CD4-positive, CD25-positive, alpha-beta regulatory T cell (primary cell): ENCODE data around the gene DLG3. TPM values are rescaled to one million over a fixed set of nuclear protein-coding genes. Genes with fewer than 3 reads are reported as not detected.

Source experiments
- ATAC-seq, 2 donors: fragments of 150-1000 bp; cut with Tn5 transposase; one replicate each; pipeline ENCODE4 v1.10.0; 2021; ENCODE audit warnings: low read depth in 2 of 2, moderate number of reproducible peaks in 2 of 2, moderate library complexity in 1 of 2
- DNase-seq, 3 donors: peaks; one replicate each; pipeline versions ENCODE4 v3.0.0 to v3.0.0-alpha.2; 2012 to 2022; ENCODE audit warnings: mixed read lengths in 1 of 3
- H3K27ac ChIP-seq: one replicate; pipeline ENCODE4 v1.7.0; 2013; ENCODE audit warnings: mild to moderate bottlenecking, low read length; ENCODE audit not compliant: insufficient read depth, poor library complexity, severe bottlenecking
- H3K27me3 ChIP-seq: one replicate; pipeline ENCODE4 v1.7.0; 2013; ENCODE audit warnings: low read length; ENCODE audit not compliant: control insufficient read depth, insufficient read depth
- H3K36me3 ChIP-seq: one replicate; pipeline ENCODE4 v1.7.0; 2013; ENCODE audit warnings: mild to moderate bottlenecking, low read length, moderate library complexity; ENCODE audit not compliant: control insufficient read depth, insufficient read depth
- H3K4me1 ChIP-seq: 2 replicates; pipeline ENCODE4 v1.7.0; 2013; ENCODE audit warnings: mild to moderate bottlenecking, low read length; ENCODE audit not compliant: insufficient read depth, control insufficient read depth, poor library complexity, severe bottlenecking
- H3K4me3 ChIP-seq: one replicate; pipeline ENCODE4 v1.7.0; 2013; ENCODE audit warnings: low read depth, mild to moderate bottlenecking, low read length, moderate library complexity
- H3K9me3 ChIP-seq, 2 experiments: 1 replicate in 1 of 2; 2 replicates in 1 of 2; pipeline ENCODE4 v1.7.0; 2013; ENCODE audit warnings: low read length in 2 of 2, mild to moderate bottlenecking in 1 of 2, moderate library complexity in 1 of 2; ENCODE audit not compliant: control insufficient read depth in 2 of 2
- H3K27ac Mint-ChIP-seq, 3 donors: one replicate each; pipeline ENCODE4 v1.8.0; 2020 to 2022; ENCODE audit warnings: mild to moderate bottlenecking in 3 of 3, mixed read lengths in 3 of 3, moderate library complexity in 2 of 3
- H3K27me3 Mint-ChIP-seq: one replicate; pipeline ENCODE4 v1.8.0; 2022; ENCODE audit warnings: mild to moderate bottlenecking, mixed read lengths
- H3K36me3 Mint-ChIP-seq: one replicate; pipeline ENCODE4 v1.8.0; 2020; ENCODE audit warnings: mixed read lengths
- H3K4me1 Mint-ChIP-seq, 4 donors: one replicate each; pipeline ENCODE4 v1.8.0; 2020 to 2022; ENCODE audit warnings: mixed read lengths in 4 of 4, mild to moderate bottlenecking in 1 of 4
- H3K4me3 Mint-ChIP-seq, 4 donors: one replicate each; pipeline ENCODE4 v1.8.0; 2020 to 2022; ENCODE audit warnings: mild to moderate bottlenecking in 4 of 4, mixed read lengths in 4 of 4, moderate library complexity in 3 of 4
- H3K9me3 Mint-ChIP-seq, 7 donors: one replicate each; pipeline ENCODE4 v1.8.0; 2020 to 2022; ENCODE audit warnings: mixed read lengths in 7 of 7, mild to moderate bottlenecking in 3 of 7, moderate library complexity in 2 of 7
- polyA plus RNA-seq, 4 donors: library from polyadenylated mRNA; unstranded; fragments of 300-500 nt; fragmentation: Illumina TruSeq; gene quantifications; one replicate each; pipeline ENCODE4 v1.2.3, GENCODE V29; 2021
- total RNA-seq: library from RNA; stranded (reverse); gene quantifications from one replicate; pipeline ENCODE4 v1.2.3, GENCODE V29; 2022

DLG3 gene
- total and polyA plus RNA-seq, 5 donors from 2014 or later: 7.3 to 20.7 (median 9.5) TPM

DNA sequence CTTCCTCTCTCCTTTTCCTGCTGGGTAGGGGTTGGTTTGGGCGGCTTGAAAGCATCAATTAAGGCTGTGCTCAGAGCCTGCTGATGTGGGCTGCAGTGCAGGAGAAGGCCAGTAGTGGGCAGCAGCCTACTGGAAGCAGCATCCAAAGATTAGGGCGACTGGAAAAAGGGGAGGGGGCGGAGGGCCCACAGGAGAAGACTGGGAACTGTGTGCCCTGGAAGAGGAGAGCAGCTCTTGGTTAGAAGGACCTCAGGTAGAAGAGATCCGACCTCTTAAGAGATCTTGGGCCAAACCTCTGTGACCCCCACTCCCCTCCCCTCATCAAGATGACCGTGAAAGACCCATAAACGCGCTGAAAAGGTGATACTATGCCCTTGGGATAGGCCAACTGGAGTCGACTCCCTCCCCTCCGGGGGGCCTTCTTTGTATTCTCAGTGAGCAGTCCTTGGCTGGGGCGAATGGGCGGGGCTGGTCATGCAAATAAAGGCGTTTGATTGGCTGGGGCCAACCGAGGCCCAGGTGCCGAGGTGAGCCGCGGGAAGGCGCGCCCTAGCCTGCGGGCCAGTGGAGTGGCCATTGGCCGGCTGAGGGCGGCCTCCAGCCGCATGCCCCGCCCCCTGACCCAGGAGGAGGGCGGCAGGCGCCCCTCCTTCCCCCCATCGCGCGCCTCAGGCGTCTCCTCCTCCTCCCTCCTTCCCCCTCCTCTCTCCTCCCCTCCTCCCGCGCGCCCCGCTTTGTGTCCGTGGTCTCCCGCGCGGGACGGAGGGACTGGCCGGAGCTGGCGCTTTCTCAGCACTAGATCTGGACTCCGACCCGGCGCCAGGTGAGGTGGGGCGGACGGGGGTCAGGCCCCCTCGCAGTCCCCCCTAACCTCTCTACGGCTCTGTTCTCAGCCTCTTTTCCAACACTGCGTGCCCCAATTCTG lies 10.1 kb downstream of the DLG3 start:
- H3K9me3 Mint-ChIP-seq: no peaks in the 10 kb centered on the region
- peak; percentile 60 to 68 for ATAC-seq
- H3K36me3 Mint-ChIP-seq: peaks cover 4% of the 10 kb centered on the region
- Histone ChIP-seq H3K27me3 (no peaks in the 10 kb centered on the region), H3K9me3 (no peaks in the 10 kb centered on the region), H3K27ac (peak overlapping the region; percentile 74), H3K4me3 (peak overlapping the region; percentile 86), H3K4me1 (peaks cover 21% of the 10 kb centered on the region), H3K36me3 (peaks cover 4% of the 10 kb centered on the region)
- peak; percentile 68 to 78 (median 75) for DNase-seq
- peak overlapping the region; percentile 50 to 86 (median 82) for H3K27ac Mint-ChIP-seq
- H3K27me3 Mint-ChIP-seq: no peaks in the 10 kb centered on the region
- H3K4me1 Mint-ChIP-seq: peaks cover 0 to 43% (median 15%) of the 10 kb centered on the region in 4 donors
- peak overlapping the region; percentile 86 to 96 (median 90) for H3K4me3 Mint-ChIP-seq

- Mint-ChIP-seq H3K4me3 (peak overlapping the region; percentile 86 to 96 (median 90)), H3K27ac (peak overlapping the region; percentile 50 to 80 (median 80)), H3K36me3 (peaks cover 4% of the 10 kb centered on the region), H3K27me3 (no peaks in the 10 kb centered on the region), H3K9me3 (no peaks in the 10 kb centered on the region), H3K4me1 (peaks cover 0 to 45% (median 19%) of the 10 kb centered on the region in 4 donors)
- ATAC-seq (no peak), DNase-seq (peak in 1 of 3 donors; percentile 18)
- peak overlapping the region; percentile 86 for H3K4me3 ChIP-seq
- no peaks in the 10 kb centered on the region for H3K9me3 ChIP-seq
- no peaks in the 10 kb centered on the region for H3K27me3 ChIP-seq
- H3K4me1 ChIP-seq: peaks cover 21% of the 10 kb centered on the region
- H3K27ac ChIP-seq: peak overlapping the region; percentile 74
- peaks cover 4% of the 10 kb centered on the region for H3K36me3 ChIP-seq
Measured at GRCh38 chrX:70455366-70456202, 10.9 kb downstream of the DLG3 start.

GRCh38 chrX:70456256-70456655 lies 11.6 kb downstream of the DLG3 start:
- Mint-ChIP-seq H3K9me3 (no peaks in the 10 kb centered on the region), H3K36me3 (peaks cover 4% of the 10 kb centered on the region), H3K27ac (peak overlapping the region; percentile 50 to 80 (median 80)), H3K4me1 (peaks cover 0 to 45% (median 19%) of the 10 kb centered on the region in 4 donors), H3K27me3 (no peaks in the 10 kb centered on the region), H3K4me3 (peak overlapping the region; percentile 86 to 96 (median 90))
- H3K9me3 ChIP-seq: no peaks in the 10 kb centered on the region
- peaks cover 21% of the 10 kb centered on the region for H3K4me1 ChIP-seq
- peak in 1 of 3 donors; percentile 46 for DNase-seq
- peaks cover 9% of the 10 kb centered on the region for H3K36me3 ChIP-seq
- no peaks in the 10 kb centered on the region for H3K27me3 ChIP-seq
- ATAC-seq: no peak
- peak overlapping the region; percentile 51 for H3K27ac ChIP-seq
- peak overlapping the region; percentile 86 for H3K4me3 ChIP-seq

GRCh38 chrX:70461026-70461425 lies 16.4 kb downstream of the DLG3 start:
- H3K27me3 Mint-ChIP-seq: no peaks in the 10 kb centered on the region
- no peaks in the 10 kb centered on the region for H3K9me3 Mint-ChIP-seq
- Histone ChIP-seq H3K4me1 (peaks cover 5% of the 10 kb centered on the region), H3K4me3 (no peak overlapping the region), H3K27ac (no peak overlapping the region), H3K9me3 (no peaks in the 10 kb centered on the region), H3K27me3 (no peaks in the 10 kb centered on the region), H3K36me3 (peaks cover 9% of the 10 kb centered on the region)
- H3K36me3 Mint-ChIP-seq: peaks cover 4% of the 10 kb centered on the region
- DNase-seq (no peak), ATAC-seq (no peak)
- peaks cover 0 to 16% (median 11%) of the 10 kb centered on the region in 4 donors for H3K4me1 Mint-ChIP-seq
- H3K27ac Mint-ChIP-seq: no peak overlapping the region
- H3K4me3 Mint-ChIP-seq: no peak overlapping the region

DNA sequence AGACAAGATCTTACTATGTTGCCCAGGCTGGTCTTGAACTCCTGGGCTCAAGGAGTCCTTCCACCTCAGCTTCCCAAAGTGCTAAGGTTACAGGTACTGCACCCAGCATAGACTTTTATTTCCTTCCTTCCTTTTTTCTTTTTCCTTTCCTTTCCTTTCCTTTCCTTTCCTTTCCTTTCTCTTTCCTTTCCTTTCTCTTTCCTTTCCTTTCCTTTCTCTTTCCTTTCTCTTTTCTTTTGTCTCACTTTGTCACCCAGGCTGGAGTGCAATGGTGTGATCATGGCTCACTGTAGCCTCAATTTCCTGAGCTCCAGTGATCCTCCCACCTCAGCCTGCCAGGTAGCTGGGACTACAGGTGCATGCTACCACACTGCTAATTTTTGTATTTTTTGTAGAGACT lies 19.4 kb downstream of the DLG3 start:
- Histone ChIP-seq H3K9me3 (no peaks in the 10 kb centered on the region), H3K27me3 (no peaks in the 10 kb centered on the region), H3K27ac (no peak overlapping the region), H3K4me3 (no peak overlapping the region), H3K4me1 (no peaks in the 10 kb centered on the region), H3K36me3 (peaks cover 9% of the 10 kb centered on the region)
- Mint-ChIP-seq H3K36me3 (peaks cover 4% of the 10 kb centered on the region), H3K27me3 (no peaks in the 10 kb centered on the region), H3K27ac (no peak overlapping the region), H3K4me3 (no peak overlapping the region), H3K9me3 (peaks cover 0 to 1% (median 0%) of the 10 kb centered on the region in 7 donors), H3K4me1 (peaks cover 0 to 5% (median 4%) of the 10 kb centered on the region in 4 donors)
- no peak for DNase-seq
- ATAC-seq: no peak

DNA sequence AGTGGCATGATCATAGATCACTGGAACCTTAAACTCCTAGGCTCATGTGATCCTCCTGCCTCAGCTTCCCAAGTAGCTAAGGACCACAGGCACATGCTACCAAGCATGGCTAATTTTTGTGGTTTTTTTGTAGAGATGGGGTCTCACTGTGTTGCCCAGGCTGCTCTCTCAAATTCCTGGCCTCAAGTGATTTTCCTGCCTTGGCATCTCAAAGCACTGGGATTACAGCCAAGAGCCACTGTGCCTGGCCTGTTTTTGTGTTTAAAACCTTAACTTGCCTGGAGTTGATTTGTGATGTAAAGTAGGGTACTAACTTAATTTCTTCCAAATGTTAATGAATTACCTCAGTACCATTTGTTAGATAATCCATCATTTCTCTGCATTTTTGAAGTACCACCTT lies 22.3 kb downstream of the DLG3 start:
- Histone ChIP-seq H3K36me3 (no peaks in the 10 kb centered on the region), H3K9me3 (no peaks in the 10 kb centered on the region), H3K4me3 (no peak overlapping the region), H3K4me1 (peaks cover 8% of the 10 kb centered on the region), H3K27ac (no peak overlapping the region), H3K27me3 (no peaks in the 10 kb centered on the region)
- H3K27ac Mint-ChIP-seq: no peak overlapping the region
- H3K9me3 Mint-ChIP-seq: peaks cover 0 to 1% (median 0%) of the 10 kb centered on the region in 7 donors
- DNase-seq (no peak), ATAC-seq (no peak)
- H3K4me1 Mint-ChIP-seq: peaks cover 6 to 17% (median 13%) of the 10 kb centered on the region in 4 donors
- H3K4me3 Mint-ChIP-seq: no peak overlapping the region
- H3K27me3 Mint-ChIP-seq: no peaks in the 10 kb centered on the region
- H3K36me3 Mint-ChIP-seq: peaks cover 4% of the 10 kb centered on the region

DNA sequence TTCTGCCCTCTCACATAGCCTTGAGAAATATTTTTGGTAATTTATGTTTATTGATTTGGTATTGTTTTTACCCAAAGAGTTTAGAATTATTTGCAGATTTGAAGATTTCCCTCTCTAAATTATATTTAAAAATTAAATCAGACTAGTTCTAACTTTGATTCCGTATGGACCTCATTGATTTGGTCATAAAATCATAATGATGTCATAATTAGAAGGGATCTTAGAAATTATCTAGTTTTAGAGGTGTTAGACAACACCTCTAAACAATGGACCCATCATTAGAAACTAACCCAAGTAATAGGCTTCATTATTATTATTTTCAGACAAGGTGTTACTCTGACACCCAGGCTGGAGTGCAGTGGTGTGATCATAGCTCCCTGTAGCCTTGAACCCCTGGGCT lies 24.1 kb downstream of the DLG3 start:
- no peak overlapping the region for H3K4me3 ChIP-seq
- no peaks in the 10 kb centered on the region for H3K27me3 ChIP-seq
- no peak overlapping the region for H3K27ac Mint-ChIP-seq
- no peaks in the 10 kb centered on the region for H3K9me3 ChIP-seq
- peaks cover 8% of the 10 kb centered on the region for H3K36me3 Mint-ChIP-seq
- no peak overlapping the region for H3K4me3 Mint-ChIP-seq
- no peaks in the 10 kb centered on the region for H3K27me3 Mint-ChIP-seq
- no peaks in the 10 kb centered on the region for H3K36me3 ChIP-seq
- DNase-seq (no peak), ATAC-seq (no peak)
- no peak overlapping the region for H3K27ac ChIP-seq
- peaks cover 8% of the 10 kb centered on the region for H3K4me1 ChIP-seq
- peaks cover 0 to 1% (median 0%) of the 10 kb centered on the region in 7 donors for H3K9me3 Mint-ChIP-seq
- peaks cover 6 to 20% (median 13%) of the 10 kb centered on the region in 4 donors for H3K4me1 Mint-ChIP-seq
